Tibial artery (tissue), 4 donors: ENCODE data around the gene DLGAP1.

Experiments
- DNase-seq, 2 donors: peaks; one replicate each; pipeline ENCODE4 v3.0.0-alpha.2; 2019
- H3K27ac ChIP-seq, 2 donors: fragments of 200-600 bp; sonication (generic) in 1 of 2; 1 replicate in 1 of 2; 2 replicates in 1 of 2; pipeline ENCODE4 v1.5.1; 2018 to 2019; ENCODE audit warnings: mild to moderate bottlenecking in 1 of 2
- H3K27me3 ChIP-seq, 2 donors: fragments of 200-600 bp; sonication (generic) in 1 of 2; one replicate each; pipeline versions ENCODE4 v1.5.1 to v1.6.0; 2016 to 2019
- H3K36me3 ChIP-seq, 3 donors: fragments of 200-600 bp; sonication (generic) in 2 of 3; one replicate each; pipeline ENCODE4 v1.5.1; 2016 to 2019; ENCODE audit warnings: mild to moderate bottlenecking in 2 of 3
- H3K4me1 ChIP-seq, 4 donors: fragments of 200-600 bp; sonication (generic) in 2 of 4; 1 replicate in 3 of 4; 2 replicates in 1 of 4; pipeline ENCODE4 v1.5.1; 2016 to 2019
- H3K4me3 ChIP-seq, 2 donors: fragments of 200-600 bp; sonication (generic) in 1 of 2; 1 replicate in 1 of 2; 2 replicates in 1 of 2; pipeline ENCODE4 v1.5.1; 2018 to 2019; ENCODE audit warnings: mild to moderate bottlenecking in 2 of 2
- H3K9me3 ChIP-seq, 3 donors: fragments of 200-600 bp; sonication (generic) in 1 of 3; one replicate each; pipeline ENCODE4 v1.5.1; 2016 to 2019
- intact Hi-C: fragments of 100-400 bp; cut with DNase I; formaldehyde crosslinking; loops from one replicate; pipeline ENCODE4 v1.15.0; 2023; ENCODE audit warnings: low total_unique reads
- TF ChIP-seq, protein P1 (sequence below), 2 experiments: fragments of 200-600 bp in 1 of 2; fragments of 450-650 bp in 1 of 2; IDR thresholded peaks; one replicate each; pipeline ENCODE4 v1.5.1; 2017 to 2019; ENCODE audit warnings: antibody characterized with exemption in 2 of 2, mild to moderate bottlenecking in 1 of 2, moderate library complexity in 1 of 2

DLGAP1 gene

DNA sequence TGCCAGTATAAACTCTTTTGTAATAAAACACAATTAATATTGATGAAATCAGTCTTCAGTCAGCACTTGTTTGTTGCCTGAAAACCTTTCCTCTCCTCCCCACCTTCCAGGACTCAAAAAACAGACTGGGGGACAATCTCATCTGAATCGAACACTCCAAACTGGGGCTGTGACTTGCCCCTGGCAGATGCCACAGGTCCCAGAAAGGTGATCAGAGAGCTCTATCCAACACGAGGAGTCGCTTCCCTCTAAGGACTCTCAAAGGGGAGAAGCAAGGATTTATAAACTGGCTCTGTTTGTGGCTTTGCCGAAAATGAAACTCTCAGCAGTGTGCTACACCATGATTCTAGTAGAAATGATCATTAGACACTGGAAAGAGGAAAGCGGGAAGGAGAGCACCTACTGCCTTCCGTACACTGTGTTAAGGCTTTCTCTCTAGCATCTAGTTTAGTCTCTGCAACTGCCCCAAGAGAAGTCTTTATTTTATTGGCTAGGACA, 805.9 kb downstream of the DLGAP1 start:
- Histone ChIP-seq H3K9me3 (no peaks in the 10 kb centered on the region), H3K36me3 (no peaks in the 10 kb centered on the region), H3K4me1 (peaks cover 5 to 41% (median 15%) of the 10 kb centered on the region in 4 donors), H3K27ac (peak overlapping the region; percentile 1 to 11), H3K4me3 (no peak overlapping the region), H3K27me3 (no peaks in the 10 kb centered on the region)
- TF ChIP-seq, protein P1, sequence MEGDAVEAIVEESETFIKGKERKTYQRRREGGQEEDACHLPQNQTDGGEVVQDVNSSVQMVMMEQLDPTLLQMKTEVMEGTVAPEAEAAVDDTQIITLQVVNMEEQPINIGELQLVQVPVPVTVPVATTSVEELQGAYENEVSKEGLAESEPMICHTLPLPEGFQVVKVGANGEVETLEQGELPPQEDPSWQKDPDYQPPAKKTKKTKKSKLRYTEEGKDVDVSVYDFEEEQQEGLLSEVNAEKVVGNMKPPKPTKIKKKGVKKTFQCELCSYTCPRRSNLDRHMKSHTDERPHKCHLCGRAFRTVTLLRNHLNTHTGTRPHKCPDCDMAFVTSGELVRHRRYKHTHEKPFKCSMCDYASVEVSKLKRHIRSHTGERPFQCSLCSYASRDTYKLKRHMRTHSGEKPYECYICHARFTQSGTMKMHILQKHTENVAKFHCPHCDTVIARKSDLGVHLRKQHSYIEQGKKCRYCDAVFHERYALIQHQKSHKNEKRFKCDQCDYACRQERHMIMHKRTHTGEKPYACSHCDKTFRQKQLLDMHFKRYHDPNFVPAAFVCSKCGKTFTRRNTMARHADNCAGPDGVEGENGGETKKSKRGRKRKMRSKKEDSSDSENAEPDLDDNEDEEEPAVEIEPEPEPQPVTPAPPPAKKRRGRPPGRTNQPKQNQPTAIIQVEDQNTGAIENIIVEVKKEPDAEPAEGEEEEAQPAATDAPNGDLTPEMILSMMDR (IDR thresholded peaks at IDR 0.05) = no peak
- no peak for DNase-seq
- intact Hi-C loops = no loop called here

GRCh38 chr18:3648641-3649040, 806.5 kb downstream of the DLGAP1 start:
- Histone ChIP-seq H3K4me3 (no peak overlapping the region), H3K27me3 (no peaks in the 10 kb centered on the region), H3K4me1 (peaks cover 5 to 41% (median 15%) of the 10 kb centered on the region in 4 donors), H3K27ac (no peak overlapping the region), H3K9me3 (no peaks in the 10 kb centered on the region), H3K36me3 (no peaks in the 10 kb centered on the region)
- intact Hi-C loops = no loop called here
- no peak for DNase-seq
- TF ChIP-seq, protein P1 (IDR thresholded peaks at IDR 0.05) = no peak

DNA sequence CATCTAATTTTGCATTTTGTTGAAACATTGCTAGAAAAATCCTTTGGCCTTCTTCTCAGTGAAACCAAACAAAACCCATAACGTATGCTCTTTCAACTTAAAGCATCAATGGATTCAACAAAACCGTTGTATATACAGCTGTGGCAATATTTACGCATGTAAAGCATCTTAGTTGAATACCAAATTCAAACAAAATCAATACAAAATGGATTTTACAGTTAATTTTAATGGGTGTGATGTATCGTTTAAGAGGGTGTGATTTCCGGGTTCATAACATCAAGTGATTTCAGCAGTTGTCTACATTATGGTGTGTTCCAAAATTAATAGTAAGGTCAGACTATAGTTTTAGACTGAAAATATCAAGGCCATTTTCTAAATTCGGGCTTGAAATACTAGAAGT, 806.9 kb downstream of the DLGAP1 start:
- Histone ChIP-seq H3K36me3 (no peaks in the 10 kb centered on the region), H3K4me1 (peaks cover 5 to 37% (median 15%) of the 10 kb centered on the region in 4 donors), H3K4me3 (no peak overlapping the region), H3K27me3 (no peaks in the 10 kb centered on the region), H3K27ac (no peak overlapping the region), H3K9me3 (no peaks in the 10 kb centered on the region)
- intact Hi-C loops = no loop called here
- TF ChIP-seq, protein P1 (IDR thresholded peaks at IDR 0.05) = no peak
- no peak for DNase-seq

DNA sequence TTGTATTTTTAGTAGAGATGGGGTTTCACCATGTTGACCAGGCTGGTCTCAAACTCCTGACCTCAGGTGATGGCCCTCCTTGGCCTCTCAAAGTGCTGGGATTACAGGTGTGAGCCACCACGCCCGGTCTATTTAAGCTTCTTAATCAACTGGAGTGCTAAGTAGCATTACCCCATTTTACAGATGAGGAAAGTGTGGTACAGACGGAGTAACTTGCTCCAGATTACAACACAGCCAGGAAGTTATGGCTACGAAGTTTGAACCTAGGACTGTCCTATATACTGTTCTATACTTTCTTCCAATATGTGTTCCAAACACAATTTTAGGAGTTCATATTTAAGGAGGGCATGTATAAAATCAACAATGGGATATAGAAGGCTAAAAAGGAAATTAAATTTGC, 807.5 kb downstream of the DLGAP1 start:
- Histone ChIP-seq H3K4me3 (no peak overlapping the region), H3K4me1 (peaks cover 5 to 31% (median 12%) of the 10 kb centered on the region in 4 donors), H3K27me3 (no peaks in the 10 kb centered on the region), H3K27ac (no peak overlapping the region), H3K9me3 (no peaks in the 10 kb centered on the region), H3K36me3 (no peaks in the 10 kb centered on the region)
- TF ChIP-seq, protein P1 (IDR thresholded peaks at IDR 0.05) = no peak
- DNase-seq = no peak
- intact Hi-C loops = no loop called here

DNA sequence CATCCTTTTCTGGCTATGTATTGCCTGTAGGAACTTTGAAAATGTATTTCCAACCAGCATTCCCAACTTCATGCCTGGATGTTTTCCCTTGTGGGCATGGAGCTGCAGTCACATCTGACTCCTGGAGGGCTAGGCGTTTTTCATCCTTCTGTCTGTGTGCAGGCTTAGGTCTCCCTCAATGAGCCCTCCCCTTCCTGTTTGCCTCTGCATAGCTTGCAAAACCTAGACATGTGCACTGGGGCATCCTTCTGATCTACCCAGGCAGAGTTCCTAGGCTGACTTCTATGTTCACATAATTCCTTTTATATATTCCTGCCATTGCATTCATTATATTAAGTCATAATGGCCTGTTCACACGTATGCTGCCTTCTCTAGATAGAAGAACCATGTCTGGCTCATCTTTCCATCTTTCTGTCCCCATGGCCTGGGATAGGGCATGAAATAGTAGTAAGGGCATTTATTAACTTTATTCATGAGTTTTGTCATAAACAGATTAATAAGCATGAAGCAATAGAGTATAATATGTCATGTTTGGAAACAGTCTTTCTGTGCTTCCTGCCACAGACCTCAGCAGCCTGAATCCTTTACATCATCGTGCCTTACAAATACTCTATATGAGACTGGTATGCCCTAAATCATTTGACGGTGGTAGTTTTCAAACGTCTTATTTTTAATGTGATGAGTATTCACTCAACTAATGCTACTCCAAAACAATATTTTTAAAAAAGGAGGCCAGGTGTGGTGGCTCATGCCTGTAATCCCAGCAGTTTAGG, 809.5 kb downstream of the DLGAP1 start:
- Histone ChIP-seq H3K27me3 (no peaks in the 10 kb centered on the region), H3K9me3 (no peaks in the 10 kb centered on the region), H3K4me3 (no peak overlapping the region), H3K36me3 (no peaks in the 10 kb centered on the region), H3K27ac (no peak overlapping the region), H3K4me1 (peaks cover 5 to 19% (median 10%) of the 10 kb centered on the region in 4 donors)
- DNase-seq = no peak
- intact Hi-C loops = no loop called here
- TF ChIP-seq, protein P1 (IDR thresholded peaks at IDR 0.05) = no peak
